ENCODE measurements around the gene SAMD11.
"Not testable (repeated sequence)": the region's sequence is repeated elsewhere in the genome, so short reads cannot be mapped to it uniquely, and the experiment has no call there.

The SAMD11 gene

GRCh38 chr1:975896-976683, 52.4 kb downstream of the SAMD11 start:
- H3K79me2 ChIP-seq (ENCODE audit: insufficient read depth, low read length) = no peaks in the 10 kb centered on the region
- no peaks in the 10 kb centered on the region for H3K9me2 ChIP-seq (replicated peaks; ENCODE audit: low read depth, low read length)
- H3K4me2 ChIP-seq (ENCODE audit: low read depth, low read length, poor library complexity, severe bottlenecking) = peak overlapping the region; percentile 83
- no peaks in the 10 kb centered on the region for H3K27me3 ChIP-seq (ENCODE audit: insufficient read depth, low read length, poor library complexity, severe bottlenecking)
- peak; percentile 61 for TF ChIP-seq CTCF (conservative IDR thresholded peaks at IDR 0.05; ENCODE audit: low read length)
- no peak for TF ChIP-seq EZH2phosphoT487 (IDR thresholded peaks at IDR 0.05; ENCODE audit: borderline replicate concordance)
- H2AFZ ChIP-seq (ENCODE audit: low read length) = peak overlapping the region; percentile 66
- peak overlapping the region; percentile 66 for H3K4me3 ChIP-seq (ENCODE audit: low read length, poor library complexity, severe bottlenecking)
- no peaks in the 10 kb centered on the region for H3K36me3 ChIP-seq (ENCODE audit: insufficient read depth, low read length)
- H3K4me1 ChIP-seq (ENCODE audit: insufficient read depth, low read length, poor library complexity, severe bottlenecking) = peaks cover 4% of the 10 kb centered on the region
- no peaks in the 10 kb centered on the region for H3F3A ChIP-seq (ENCODE audit: low read depth)
- peak overlapping the region; percentile 41 for H3K9ac ChIP-seq (ENCODE audit: low read depth, low read length, poor library complexity, severe bottlenecking)
- no peaks in the 10 kb centered on the region for H4K20me1 ChIP-seq (ENCODE audit: insufficient read depth, low read length, poor library complexity, severe bottlenecking)
- no peaks in the 10 kb centered on the region for H3K9me3 ChIP-seq (ENCODE audit: insufficient read depth, low read depth, low read length)

- H3K4me3 ChIP-seq (ENCODE audit: low read length, poor library complexity, severe bottlenecking); H2AFZ ChIP-seq (ENCODE audit: low read length); H3K9ac ChIP-seq (ENCODE audit: low read depth, low read length, poor library complexity, severe bottlenecking); H3K4me2 ChIP-seq (ENCODE audit: low read depth, low read length, poor library complexity, severe bottlenecking); H3K4me1 ChIP-seq (ENCODE audit: insufficient read depth, low read length, poor library complexity, severe bottlenecking); H3F3A ChIP-seq (ENCODE audit: low read depth); H3K79me2 ChIP-seq (ENCODE audit: insufficient read depth, low read length); H3K36me3 ChIP-seq (ENCODE audit: insufficient read depth, low read length); H3K27me3 ChIP-seq (ENCODE audit: insufficient read depth, low read length, poor library complexity, severe bottlenecking); H4K20me1 ChIP-seq (ENCODE audit: insufficient read depth, low read length, poor library complexity, severe bottlenecking); H3K9me2 ChIP-seq (replicated peaks; ENCODE audit: low read depth, low read length); H3K9me3 ChIP-seq (ENCODE audit: insufficient read depth, low read depth, low read length): not testable (repeated sequence)
Observed at GRCh38 chr1:976791-977190, 53.1 kb downstream of the SAMD11 start.

GRCh38 chr1:978069-978834, 54.5 kb downstream of the SAMD11 start:
- TF ChIP-seq EZH2phosphoT487 (IDR thresholded peaks at IDR 0.05; ENCODE audit: borderline replicate concordance) = no peak
- TF ChIP-seq CTCF (conservative IDR thresholded peaks at IDR 0.05; ENCODE audit: low read length) = no peak
- no peaks in the 10 kb centered on the region for H4K20me1 ChIP-seq (ENCODE audit: insufficient read depth, low read length, poor library complexity, severe bottlenecking)
- no peaks in the 10 kb centered on the region for H3K27me3 ChIP-seq (ENCODE audit: insufficient read depth, low read length, poor library complexity, severe bottlenecking)
- no peaks in the 10 kb centered on the region for H3K9me2 ChIP-seq (replicated peaks; ENCODE audit: low read depth, low read length)
- H3K9me3 ChIP-seq (ENCODE audit: insufficient read depth, low read depth, low read length) = no peaks in the 10 kb centered on the region
- no peak overlapping the region for H3K4me2 ChIP-seq (ENCODE audit: low read depth, low read length, poor library complexity, severe bottlenecking)
- no peak overlapping the region for H2AFZ ChIP-seq (ENCODE audit: low read length)
- H3K36me3 ChIP-seq (ENCODE audit: insufficient read depth, low read length) = no peaks in the 10 kb centered on the region
- H3K4me3 ChIP-seq (ENCODE audit: low read length, poor library complexity, severe bottlenecking) = no peak overlapping the region
- peaks cover 4% of the 10 kb centered on the region for H3K4me1 ChIP-seq (ENCODE audit: insufficient read depth, low read length, poor library complexity, severe bottlenecking)
- no peaks in the 10 kb centered on the region for H3F3A ChIP-seq (ENCODE audit: low read depth)
- H3K79me2 ChIP-seq (ENCODE audit: insufficient read depth, low read length) = no peaks in the 10 kb centered on the region
- no peak overlapping the region for H3K9ac ChIP-seq (ENCODE audit: low read depth, low read length, poor library complexity, severe bottlenecking)
